K562 (cell line): ENCODE data around the gene BRSK1. TPM values are rescaled to one million over a fixed set of nuclear protein-coding genes. Genes with fewer than 3 reads are reported as not detected.
A peak's percentile ranks its signal among the peaks of the same experiment; 100 is the strongest.

Source experiments
- ATAC-seq: fragments of 200-7000 bp; cut with Tn5 transposase; 3 replicates; pipeline ENCODE4 v1.9.1; 2020; ENCODE audit warnings: moderate library complexity
- BruUV-seq: library from RNA; stranded (reverse); fragments of 400-500 nt; replicated peaks from 2 replicates; lab custom pipeline; 2021; lab: Mats Ljungman, UMichigan
- CTCF ChIA-PET: fragments of 300-600 bp; formaldehyde crosslinking; extraction: SDS; loops from one replicate; lab custom pipeline; 2021; ENCODE audit warnings: low intra/inter-chr PET ratio; lab: Yijun Ruan, JAX
- POLR2A ChIA-PET: fragments of 300-600, 350-650 bp; sonication (Branson Sonifier 250); formaldehyde crosslinking; extraction: SDS; loops from one replicate; lab custom pipeline; 2021; ENCODE audit warnings: antibody characterized with exemption, inconsistent platforms; lab: Yijun Ruan, JAX
- DNase-seq, 4 experiments: peaks; one replicate each; pipeline versions ENCODE4 v3.0.0 to v3.0.0-alpha.2; 2011 to 2018; ENCODE audit warnings: low spot score in 3 of 4, mixed read lengths in 3 of 4; ENCODE audit errors: extremely low read depth in 1 of 4
- FAIRE-seq: peaks from 2 replicates; lab custom pipeline; 2011; peaks lifted over from hg19 to GRCh38; lab: Jason Lieb, UNC
- H2AFZ ChIP-seq: 2 replicates; pipeline ENCODE4 v1.6.0; 2011; ENCODE audit warnings: low read depth, low read length, control low read depth, inconsistent platforms
- H3K27ac ChIP-seq: fragments of 200-600 bp; 3 replicates; pipeline ENCODE4 v1.8.0; 2011; ENCODE audit warnings: low read depth, mild to moderate bottlenecking, control low read depth, inconsistent platforms, low read length, moderate library complexity, mixed read lengths; ENCODE audit errors: extremely low read depth
- H3K27me3 ChIP-seq, 2 experiments: fragments of 300-600 bp in 1 of 2; 2 replicates in 1 of 2; 3 replicates in 1 of 2; pipeline versions ENCODE4 v1.6.0 to v1.8.0; 2011; ENCODE audit warnings: inconsistent platforms in 2 of 2, low read length in 2 of 2, mild to moderate bottlenecking in 1 of 2, mixed read lengths in 1 of 2, moderate library complexity in 1 of 2; ENCODE audit not compliant: control insufficient read depth in 2 of 2, insufficient read depth in 2 of 2
- H3K36me3 ChIP-seq: fragments of 300-600 bp; 3 replicates; pipeline ENCODE4 v1.8.0; 2011; ENCODE audit warnings: mild to moderate bottlenecking, low read length, inconsistent platforms; ENCODE audit not compliant: control insufficient read depth, insufficient read depth
- H3K4me1 ChIP-seq, 2 experiments: fragments of 200-600 bp in 1 of 2; replicated peaks in 1 of 2; 2 replicates in 1 of 2; 3 replicates in 1 of 2; pipeline versions ENCODE4 v1.5.1 to v1.8.0; 2011; ENCODE audit warnings: inconsistent platforms in 2 of 2, low read length in 2 of 2, mild to moderate bottlenecking in 1 of 2, mixed read lengths in 1 of 2, moderate library complexity in 1 of 2; ENCODE audit not compliant: control insufficient read depth in 2 of 2, insufficient read depth in 2 of 2
- H3K4me2 ChIP-seq: 2 replicates; pipeline ENCODE4 v1.6.1; 2011; ENCODE audit warnings: low read length, control low read depth, inconsistent platforms, mixed read lengths; ENCODE audit not compliant: insufficient read depth
- H3K4me3 ChIP-seq: fragments of 200-600 bp; sonication (generic), shearing (Covaris generic); 2 replicates; pipeline ENCODE4 v1.5.1; 2016; ENCODE audit warnings: control low read depth, inconsistent platforms
- H3K79me2 ChIP-seq: fragments of 200-600 bp; 3 replicates; pipeline ENCODE4 v1.8.0; 2011; ENCODE audit warnings: low read length, inconsistent platforms; ENCODE audit not compliant: control insufficient read depth, insufficient read depth
- H3K9ac ChIP-seq, 2 experiments: 2 replicates each; pipeline versions ENCODE4 v1.6.0 to v1.6.1; 2011; ENCODE audit warnings: low read depth in 2 of 2, low read length in 2 of 2, control low read depth in 1 of 2, inconsistent platforms in 1 of 2, mild to moderate bottlenecking in 1 of 2, mixed read lengths in 1 of 2; ENCODE audit not compliant: insufficient read depth in 1 of 2
- H3K9me1 ChIP-seq: one replicate; pipeline ENCODE4 v1.6.0; 2011; ENCODE audit warnings: inconsistent platforms, mild to moderate bottlenecking, low read length, moderate library complexity; ENCODE audit not compliant: control insufficient read depth, insufficient read depth
- H3K9me3 ChIP-seq: replicated peaks from 2 replicates; pipeline ENCODE4 v1.5.1; 2011; ENCODE audit warnings: low read depth, low read length, inconsistent platforms; ENCODE audit not compliant: control insufficient read depth, insufficient read depth
- H4K20me1 ChIP-seq: replicated peaks from 2 replicates; pipeline ENCODE4 v1.6.1; 2011; ENCODE audit warnings: low read length, inconsistent platforms, mixed read lengths; ENCODE audit not compliant: control insufficient read depth, insufficient read depth
- BCOR ChIP-seq: fragments of 450-650 bp; IDR thresholded peaks from 2 replicates; pipeline ENCODE4 v1.6.1; 2016
- KDM2B ChIP-seq: fragments of 250-450 bp; sonication (Bioruptor Pico); IDR thresholded peaks from 2 replicates; pipeline ENCODE4 v1.8.0; 2021; ENCODE audit warnings: mild to moderate bottlenecking, moderate library complexity
- POLR2G ChIP-seq: fragments of 200-400 bp; formaldehyde crosslinking; IDR thresholded peaks from 2 replicates; pipeline ENCODE4 v1.6.1; 2017; ENCODE audit warnings: low read depth, mild to moderate bottlenecking, antibody characterized with exemption, low read length, moderate library complexity
- SPI1 ChIP-seq: IDR thresholded peaks from 2 replicates; pipeline ENCODE4 v1.6.1; 2011; ENCODE audit warnings: low read depth, low read length, control low read depth, borderline replicate concordance
- STAT5A ChIP-seq: IDR thresholded peaks from 2 replicates; pipeline ENCODE4 v1.6.1; 2012; ENCODE audit warnings: low read length, inconsistent platforms, borderline replicate concordance
- TAF9B ChIP-seq: fragments of 450-650 bp; IDR thresholded peaks from 2 replicates; pipeline ENCODE4 v1.6.1; 2018; ENCODE audit warnings: mild to moderate bottlenecking; ENCODE audit not compliant: partially characterized antibody
- ZEB2 ChIP-seq: fragments of 450-650 bp; IDR thresholded peaks from 2 replicates; pipeline ENCODE4 v1.6.1; 2016
- ZNF395 ChIP-seq: fragments of 200-800 bp; sonication (Bioruptor generic); IDR thresholded peaks from 2 replicates; pipeline ENCODE4 v1.6.1; 2017; ENCODE audit warnings: missing genetic modification characterization, missing compliant biosample characterization
- WGBS: fragments of 100-300 bp; shearing (Covaris generic); methylation state at CpG from one replicate; pipeline ENCODE4 v1.1.6; 2016; ENCODE audit warnings: low coverage, mixed read lengths; ENCODE audit not compliant: insufficient coverage; ENCODE audit errors: missing lambda C conversion rate; 5-methylcytosine and 5-hydroxymethylcytosine counted together
- in situ Hi-C: fragments of 300-500 bp; cut with MboI; formaldehyde crosslinking; loops from 4 replicates; pipeline ENCODE4 v1.15.0; 2018; ENCODE audit warnings: inconsistent platforms, mixed read lengths
- intact Hi-C: fragments of 100-400 bp; cut with micrococcal nuclease; formaldehyde crosslinking; loops from 2 replicates; pipeline ENCODE4 v1.14.2; 2022
- polyA plus RNA-seq, 8 experiments: library from polyadenylated mRNA; depleted of rRNA in 4 of 8; stranded (reverse) in 5 of 8; unstranded in 3 of 8; fragments of >200 nt; fragmentation: Nextera tagmentation in 2 of 8; fragmentation: Illumina TruSeq in 1 of 8; extraction: Ambion mirVana in 2 of 8; extraction: Trizol in 1 of 8; gene quantifications; 2 replicates each; pipeline versions ENCODE4 v1.2.1 to v1.2.3, GENCODE V29; 2011 to 2014; ENCODE audit warnings: inconsistent platforms in 1 of 8, missing spikeins in 1 of 8
- total RNA-seq, 7 experiments: library from RNA; depleted of rRNA in 6 of 7; stranded (reverse); fragments of >200 nt in 6 of 7; fragmentation: Illumina TruSeq in 2 of 7; extraction: Trizol in 2 of 7; gene quantifications; 2 replicates each; pipeline versions ENCODE4 v1.2.1 to v1.2.3, GENCODE V29; 2011 to 2021; ENCODE audit warnings: low replicate concordance in 1 of 7

The BRSK1 gene
- total and polyA plus RNA-seq, 9 of the 15 experiments (the other 6 are each of a cell fraction or from before 2014, with no cell fraction given) = 1.7 to 9.3 (median 3.8) TPM; not detected in 2

- TF ChIP-seq SPI1 (no peak), KDM2B (CRISPR knock-in tag) (no peak), BCOR (no peak), ZNF395 (CRISPR knock-in tag) (no peak), STAT5A (no peak), TAF9B (no peak)
These were observed 20.6 kb downstream of the BRSK1 start (continued) for GRCh38 chr19:55304279-55304978.

DNA sequence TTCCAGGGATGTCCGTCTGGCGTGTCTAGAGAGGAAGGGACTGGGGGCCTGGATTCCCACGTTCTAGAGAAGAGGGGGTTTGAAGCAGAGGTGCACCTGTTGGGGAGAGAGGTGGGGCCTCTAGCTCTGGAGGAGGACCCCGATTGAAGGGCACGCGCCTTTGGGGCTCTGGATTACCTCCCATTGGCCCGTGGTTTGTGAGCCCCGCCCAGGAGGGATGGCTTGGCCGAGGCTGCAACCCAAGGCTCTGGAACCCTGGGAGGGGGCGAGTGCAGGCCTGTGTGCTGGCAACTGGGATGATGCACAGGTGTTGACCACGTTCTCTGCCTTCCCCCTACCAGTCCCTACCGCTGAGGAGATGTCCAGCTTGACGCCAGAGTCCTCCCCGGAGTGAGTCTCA, 21.2 kb downstream of the BRSK1 start:
- in situ Hi-C loops (no loop called here), intact Hi-C loops (loop anchor here (5.0 kb wide), 2 partner anchors 32 to 82 kb away; partner anchors contain the start of genes KMT5C and RPL28)
- Histone ChIP-seq H3K9me1 (no peaks in the 10 kb centered on the region), H2AFZ (no peak overlapping the region), H3K9ac (no peak overlapping the region), H3K4me1 (peaks cover 9 to 49% of the 10 kb centered on the region in 2 experiments; a peak in 4 of 5 replicates), H3K4me3 (no peak overlapping the region), H3K9me3 (no peaks in the 10 kb centered on the region; the same call in 1 of the 2 replicates), H3K36me3 (peaks cover 5% of the 10 kb centered on the region; the same call in 1 of the 3 replicates), H3K27ac (no peak overlapping the region), H3K79me2 (no peaks in the 10 kb centered on the region), H4K20me1 (no peaks in the 10 kb centered on the region), H3K4me2 (0 out of 2 replicates have a peak overlapping the region, but pooled peaks have one; percentile 13), H3K27me3 (no peaks in the 10 kb centered on the region)
- BruUV-seq = no TSS peak
- no peak for TF ChIP-seq ZEB2
- TF ChIP-seq POLR2G = peak; percentile 34; the same call in 1 of the 2 replicates
- ChIA-PET POLR2A (interaction anchor here (0.5 kb wide), 1 partner anchor 199 kb away, joined by 4 read pairs; no protein-coding TSS in a partner anchor), CTCF (no interaction called here)
- DNase-seq (peak in 2 of 4 experiments; percentile 35 to 48), FAIRE-seq (no peak), ATAC-seq (peak; percentile 26)
- WGBS = 41% methylated on average over 12 of the region's 14 CpGs
